ENCODE data around the gene ANKS3. TPM values are rescaled to one million over a fixed set of nuclear protein-coding genes. Genes with fewer than 3 reads are reported as not detected.

ANKS3 gene
- total and polyA plus RNA-seq, 2 of the 8 experiments (the other 6 are each of a cell fraction or from before 2014, with no cell fraction given): 15.5 to 23.9 TPM

DNA sequence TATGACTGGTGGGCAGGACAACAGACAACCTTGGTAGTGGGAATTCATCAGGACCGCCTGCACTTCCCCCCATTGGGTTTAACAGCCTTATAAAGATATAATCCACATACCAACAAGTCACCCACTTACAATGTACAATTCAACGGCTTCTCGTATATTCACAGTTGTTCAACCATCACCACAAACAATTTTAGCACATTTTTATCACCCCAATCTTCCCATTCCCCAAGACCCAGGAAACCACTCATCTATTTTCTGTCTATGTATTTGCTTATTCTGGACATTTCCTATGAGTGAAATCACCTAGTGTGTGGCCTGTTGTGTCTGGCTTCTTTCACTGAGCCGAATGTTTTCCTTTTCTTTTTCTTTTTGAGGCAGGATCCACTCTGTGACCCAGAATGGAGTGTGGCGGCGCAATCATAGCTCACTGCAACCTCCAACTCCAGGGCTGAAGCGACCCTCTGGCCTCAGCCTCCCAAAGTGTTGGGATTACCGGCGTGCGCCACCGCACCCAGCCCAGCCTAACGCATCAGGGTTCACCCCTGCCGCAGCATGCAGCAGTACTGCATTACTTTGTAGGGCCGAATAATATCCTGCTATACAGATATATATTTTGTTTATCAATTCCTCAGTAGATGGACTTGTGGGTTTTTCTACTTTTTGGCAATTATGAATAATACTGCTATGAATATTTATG is 10.9 kb downstream of the ANKS3 start:
- no peak overlapping the region for H3K9ac ChIP-seq (replicated peaks in 1 of 4; ENCODE audit: extremely low read depth in 1 of 4, low read depth in 3 of 4, low read length in 3 of 4)
- no peak overlapping the region for H4K91ac ChIP-seq (replicated peaks; ENCODE audit: insufficient read length, low read length)
- DNase-seq (ENCODE audit: low read depth in 1 of 2, low spot score in 2 of 2) (no peak), FAIRE-seq (no peak)
- 95% methylated on average over 14 of the region's 14 CpGs; no CpG with 5 or more reads in 1 of the 2 experiments for WGBS, 2 experiments (ENCODE audit: extremely low coverage in 1 of 2, insufficient coverage in 1 of 2, insufficient read length in 1 of 2, insufficient replicate concordance in 2 of 2, low coverage in 1 of 2, low lambda C conversion rate in 2 of 2, missing lambda C conversion rate in 1 of 2)
- H3K79me2 ChIP-seq (ENCODE audit: control insufficient read depth in 1 of 2, insufficient read depth in 2 of 2, low read length in 2 of 2): peaks cover 0 to 3% of the 10 kb centered on the region in 2 experiments; a peak in 1 of 4 replicates
- H2BK120ac ChIP-seq (replicated peaks; ENCODE audit: low read depth, low read length): no peak overlapping the region
- peaks cover 8 to 39% (median 15%) of the 10 kb centered on the region in 4 experiments; a peak in 7 of 8 replicates for H3K36me3 ChIP-seq (ENCODE audit: control insufficient read depth in 2 of 4, insufficient read depth in 4 of 4, low read length in 3 of 4)
- no peak overlapping the region for H2AK5ac ChIP-seq (ENCODE audit: low read depth, low read length)
- no peak overlapping the region for H3K4me2 ChIP-seq (ENCODE audit: insufficient read depth in 1 of 2, low read depth in 2 of 2, low read length in 2 of 2)
- no peak overlapping the region for H2BK20ac ChIP-seq (ENCODE audit: low read length)
- H2BK5ac ChIP-seq (ENCODE audit: low read depth, low read length): no peak overlapping the region
- H3K4me3 ChIP-seq (ENCODE audit: extremely low read depth in 1 of 4, insufficient read depth in 2 of 4, low read depth in 3 of 4, low read length in 4 of 4): no peak overlapping the region
- H2BK15ac ChIP-seq (ENCODE audit: low read length): no peak overlapping the region
- H4K8ac ChIP-seq (ENCODE audit: extremely low read depth, insufficient read depth, low read length): no peak overlapping the region
- no peak overlapping the region for H3K18ac ChIP-seq (ENCODE audit: extremely low read depth, low read length)
- no peak overlapping the region for H2BK12ac ChIP-seq (ENCODE audit: low read depth, low read length)
- no peaks in the 10 kb centered on the region for H3K79me1 ChIP-seq (ENCODE audit: low read depth, low read length)
- CTCF ChIA-PET (ENCODE audit: partially characterized antibody): no interaction called here
- no peaks in the 10 kb centered on the region for H3K23me2 ChIP-seq (ENCODE audit: low read depth, low read length)
- no peak overlapping the region for H2AFZ ChIP-seq (ENCODE audit: low read length)
- POLR2A ChIA-PET (ENCODE audit: partially characterized antibody): interaction anchor here (0.9 to 1.6 kb wide), 2 partner anchors 32 to 40 kb away, joined by 3 to 4 read pairs; no protein-coding TSS in a partner anchor
- H3K27me3 ChIP-seq (replicated peaks in 1 of 4; ENCODE audit: control insufficient read depth in 3 of 4, extremely low read depth in 1 of 4, insufficient read depth in 3 of 4, low read length in 3 of 4): no peaks in the 10 kb centered on the region
- H4K20me1 ChIP-seq (replicated peaks in 1 of 2; ENCODE audit: control insufficient read depth in 1 of 2, insufficient read depth in 2 of 2, low read length in 2 of 2): peaks cover 0 to 11% of the 10 kb centered on the region in 2 experiments
- no peak overlapping the region for H4K5ac ChIP-seq (ENCODE audit: insufficient read length, low read depth, low read length)
- no peak overlapping the region for H3K27ac ChIP-seq (ENCODE audit: low read depth, low read length)
- H3K56ac ChIP-seq (replicated peaks; ENCODE audit: insufficient read length, low read depth, low read length): no peak overlapping the region
- no peak overlapping the region for H3K4ac ChIP-seq (replicated peaks; ENCODE audit: insufficient read length, low read depth, low read length)
- no peak overlapping the region for H3K23ac ChIP-seq (ENCODE audit: insufficient read length)
- no peaks in the 10 kb centered on the region for H3K9me3 ChIP-seq (ENCODE audit: insufficient read depth in 2 of 2, low read depth in 1 of 2, low read length in 1 of 2)
- peaks cover 3 to 9% (median 4%) of the 10 kb centered on the region in 4 experiments; a peak in 6 of 7 replicates for H3K4me1 ChIP-seq (replicated peaks in 1 of 4; ENCODE audit: control insufficient read depth in 3 of 4, insufficient read depth in 4 of 4, low read length in 3 of 4)
- H3K14ac ChIP-seq (ENCODE audit: insufficient read length): no peak overlapping the region
- no peak for TF ChIP-seq POU5F1 (IDR thresholded peaks at IDR 0.05; ENCODE audit: low read depth, low read length)
- no peak for TF ChIP-seq JUND (IDR thresholded peaks at IDR 0.05; ENCODE audit: low read length)
- no peak for TF ChIP-seq FOSL1 (IDR thresholded peaks at IDR 0.05; ENCODE audit: insufficient read depth, low read depth, low read length)
- no peak for TF ChIP-seq EP300 (IDR thresholded peaks at IDR 0.05; ENCODE audit: borderline replicate concordance in 1 of 2, low read depth in 2 of 2, low read length in 2 of 2)
- no peak for TF ChIP-seq TCF12 (IDR thresholded peaks at IDR 0.05; ENCODE audit: low read depth, low read length)
- no peak for TF ChIP-seq EZH2 (IDR thresholded peaks at IDR 0.05; ENCODE audit: low read depth, low read length, severe bottlenecking)
- no peak for TF ChIP-seq RBBP5 (IDR thresholded peaks at IDR 0.05; ENCODE audit: borderline replicate concordance, low read depth, low read length)
- no peak for TF ChIP-seq KDM1A (IDR thresholded peaks at IDR 0.05; ENCODE audit: borderline replicate concordance, low read length)
- no peak for TF ChIP-seq ASH2L (IDR thresholded peaks at IDR 0.05; ENCODE audit: low read length)
- no peak for TF ChIP-seq POLR2A (IDR thresholded peaks at IDR 0.05; ENCODE audit: control extremely low read depth in 1 of 2, low read depth in 2 of 2, low read length in 2 of 2)
- no peak for TF ChIP-seq SAP30 (IDR thresholded peaks at IDR 0.05; ENCODE audit: insufficient read depth, insufficient replicate concordance, low read length)
- TF ChIP-seq RXRA (IDR thresholded peaks at IDR 0.05; ENCODE audit: insufficient read depth, low read depth, low read length): no peak
- TF ChIP-seq BCL11A (IDR thresholded peaks at IDR 0.05; ENCODE audit: low read depth in 2 of 2, low read length in 2 of 2): no peak

All from H1 (cell line).